A673 (cell line): ENCODE results near the gene MCAT. TPM values are rescaled to one million over a fixed set of nuclear protein-coding genes. Genes with fewer than 3 reads are reported as not detected.

Experiments
- BruUV-seq: library from RNA; stranded (reverse); fragments of 400-500 nt; replicated peaks from 2 replicates; lab custom pipeline; 2021; lab: Mats Ljungman, UMichigan
- CTCF ChIA-PET: fragments of 300-600 bp; sonication (Branson Sonifier 250); formaldehyde crosslinking; loops from one replicate; lab custom pipeline; 2022; ENCODE audit warnings: antibody characterized with exemption; lab: Charles Lee
- POLR2A ChIA-PET: fragments of 300-600 bp; sonication (Branson Sonifier 250); formaldehyde crosslinking; loops from one replicate; lab custom pipeline; 2022; ENCODE audit warnings: antibody characterized with exemption; ENCODE audit not compliant: low non-redundant PET; lab: Charles Lee
- DNase-seq: peaks from one replicate; pipeline ENCODE4 v3.0.0-alpha.2; 2015; ENCODE audit warnings: low spot score
- H3K27ac ChIP-seq: fragments of 200-600 bp; sonication (generic); 2 replicates; pipeline ENCODE4 v1.5.1; 2016; ENCODE audit warnings: mixed run types, low read depth, mild to moderate bottlenecking, mixed read lengths, antibody characterized with exemption, low read length; ENCODE audit not compliant: poor library complexity, severe bottlenecking
- H3K27me3 ChIP-seq: fragments of 200-600 bp; sonication (generic); replicated peaks from 2 replicates; pipeline ENCODE4 v1.6.1; 2017; ENCODE audit warnings: mixed run types, low read depth, mild to moderate bottlenecking, mixed read lengths, antibody characterized with exemption, low read length; ENCODE audit not compliant: insufficient read depth, poor library complexity
- H3K36me3 ChIP-seq: fragments of 200-600 bp; sonication (generic); 2 replicates; pipeline ENCODE4 v1.6.1; 2016; ENCODE audit warnings: mixed run types, mild to moderate bottlenecking, mixed read lengths, antibody characterized with exemption, low read length; ENCODE audit not compliant: insufficient read depth, poor library complexity, severe bottlenecking
- H3K4me1 ChIP-seq: fragments of 200-600 bp; sonication (generic); 2 replicates; pipeline ENCODE4 v1.6.1; 2017; ENCODE audit warnings: mixed run types, mild to moderate bottlenecking, mixed read lengths, antibody characterized with exemption, low read length; ENCODE audit not compliant: insufficient read depth, poor library complexity, severe bottlenecking
- H3K4me3 ChIP-seq: fragments of 200-600 bp; sonication (generic); 2 replicates; pipeline ENCODE4 v1.5.1; 2016; ENCODE audit warnings: low read depth, mixed run types, mild to moderate bottlenecking, mixed read lengths, low read length; ENCODE audit not compliant: poor library complexity, severe bottlenecking
- H3K9me3 ChIP-seq: fragments of 200-600 bp; sonication (generic); 2 replicates; pipeline ENCODE4 v1.6.1; 2016; ENCODE audit warnings: mixed run types, low read depth, mild to moderate bottlenecking, mixed read lengths, antibody characterized with exemption, low read length; ENCODE audit not compliant: poor library complexity, severe bottlenecking
- EZH2 ChIP-seq: fragments of 200-600 bp; sonication (generic); IDR thresholded peaks from 2 replicates; pipeline ENCODE4 v1.6.1; 2017; ENCODE audit warnings: borderline replicate concordance, low read depth, mild to moderate bottlenecking, mixed read lengths, antibody characterized with exemption, low read length; ENCODE audit not compliant: poor library complexity, severe bottlenecking
- intact Hi-C: fragments of 100-400 bp; cut with micrococcal nuclease; formaldehyde crosslinking; loops from one replicate; pipeline ENCODE4 v1.10.0; 2022; ENCODE audit not compliant: unreplicated experiment
- total RNA-seq: library from RNA; stranded (reverse); gene quantifications from 2 replicates; pipeline ENCODE4 v1.2.3, GENCODE V29; 2021
- TF ChIP-seq, protein P1 (sequence below): fragments of 300-800, 200-600 bp; sonication (generic); conservative IDR thresholded peaks from 2 replicates; pipeline ENCODE4 v1.5.1; 2017; ENCODE audit warnings: low read depth, mild to moderate bottlenecking, antibody characterized with exemption, low read length, moderate library complexity, mixed read lengths

Gene MCAT
- total RNA-seq, 1 experiment from 2014 or later, result 32.2 TPM

DNA sequence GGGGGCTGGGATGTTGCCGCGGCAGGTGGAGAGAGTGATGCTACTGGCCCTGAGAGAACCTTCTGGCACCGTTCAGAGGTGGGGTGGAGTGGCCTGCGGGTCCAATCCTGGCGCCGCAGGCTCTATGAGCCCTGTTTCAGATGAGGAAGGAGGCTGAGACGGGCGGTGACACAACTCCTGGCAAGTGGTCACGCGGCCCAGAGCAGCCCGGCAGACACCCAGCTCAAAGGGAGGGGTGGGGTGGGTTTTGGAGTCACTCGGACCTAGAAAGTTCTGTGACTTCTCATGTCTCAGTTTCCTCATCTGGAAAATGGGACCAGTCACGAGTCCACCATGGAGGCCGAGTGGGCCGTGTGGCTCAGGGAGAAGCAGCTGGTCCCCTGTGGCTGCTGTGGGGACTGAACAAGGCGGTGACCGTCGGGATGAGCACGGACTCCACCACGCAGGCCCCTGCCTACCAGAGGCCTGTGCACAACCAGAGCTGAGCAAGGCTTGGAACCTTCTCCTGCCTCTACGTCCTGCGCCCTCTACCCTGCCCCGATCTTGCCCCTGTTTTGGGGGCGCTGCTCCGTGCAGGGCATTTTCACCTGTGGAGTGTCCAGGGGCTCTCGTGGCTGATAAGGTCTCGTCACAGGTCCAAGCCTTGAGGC, 11.8 kb upstream of the MCAT start:
- BruUV-seq, result no TSS peak

GRCh38 chr22:43153899-43154298, 10.7 kb upstream of the MCAT start:
- H3K4me1 ChIP-seq, result no peaks in the 10 kb centered on the region
- no peaks in the 10 kb centered on the region for H3K36me3 ChIP-seq
- BruUV-seq, result no TSS peak
- H3K9me3 ChIP-seq, result no peaks in the 10 kb centered on the region
- ChIA-PET CTCF (no interaction called here), POLR2A (no interaction called here)
- no peak overlapping the region for H3K4me3 ChIP-seq
- H3K27me3 ChIP-seq, result no peaks in the 10 kb centered on the region
- no peak for DNase-seq
- no peak overlapping the region for H3K27ac ChIP-seq
- intact Hi-C loops, result no loop called here
- TF ChIP-seq, protein P1, sequence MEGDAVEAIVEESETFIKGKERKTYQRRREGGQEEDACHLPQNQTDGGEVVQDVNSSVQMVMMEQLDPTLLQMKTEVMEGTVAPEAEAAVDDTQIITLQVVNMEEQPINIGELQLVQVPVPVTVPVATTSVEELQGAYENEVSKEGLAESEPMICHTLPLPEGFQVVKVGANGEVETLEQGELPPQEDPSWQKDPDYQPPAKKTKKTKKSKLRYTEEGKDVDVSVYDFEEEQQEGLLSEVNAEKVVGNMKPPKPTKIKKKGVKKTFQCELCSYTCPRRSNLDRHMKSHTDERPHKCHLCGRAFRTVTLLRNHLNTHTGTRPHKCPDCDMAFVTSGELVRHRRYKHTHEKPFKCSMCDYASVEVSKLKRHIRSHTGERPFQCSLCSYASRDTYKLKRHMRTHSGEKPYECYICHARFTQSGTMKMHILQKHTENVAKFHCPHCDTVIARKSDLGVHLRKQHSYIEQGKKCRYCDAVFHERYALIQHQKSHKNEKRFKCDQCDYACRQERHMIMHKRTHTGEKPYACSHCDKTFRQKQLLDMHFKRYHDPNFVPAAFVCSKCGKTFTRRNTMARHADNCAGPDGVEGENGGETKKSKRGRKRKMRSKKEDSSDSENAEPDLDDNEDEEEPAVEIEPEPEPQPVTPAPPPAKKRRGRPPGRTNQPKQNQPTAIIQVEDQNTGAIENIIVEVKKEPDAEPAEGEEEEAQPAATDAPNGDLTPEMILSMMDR, result no peak
- no peak for TF ChIP-seq EZH2

More for the DNA sequence above, 11.8 kb upstream of the MCAT start:
- no peaks in the 10 kb centered on the region for H3K36me3 ChIP-seq
- POLR2A ChIA-PET, result interaction anchor here (0.5 kb wide), 1 partner anchor 31 kb away, joined by 5 read pairs; no protein-coding TSS in a partner anchor
- no peaks in the 10 kb centered on the region for H3K27me3 ChIP-seq
- DNase-seq, result no peak
- no peaks in the 10 kb centered on the region for H3K9me3 ChIP-seq
- H3K4me1 ChIP-seq, result no peaks in the 10 kb centered on the region
- no peak overlapping the region for H3K27ac ChIP-seq
- H3K4me3 ChIP-seq, result no peak overlapping the region
- TF ChIP-seq EZH2, result no peak
- TF ChIP-seq, protein P1, result no peak
- intact Hi-C loops, result no loop called here
- CTCF ChIA-PET, result no interaction called here

- intact Hi-C loops, result no loop called here
These were observed 9.3 kb upstream of the MCAT start for GRCh38 chr22:43152357-43153071.

More at GRCh38 chr22:43152357-43153071, 9.3 kb upstream of the MCAT start:
- H3K27me3 ChIP-seq, result no peaks in the 10 kb centered on the region
- H3K36me3 ChIP-seq, result no peaks in the 10 kb centered on the region
- POLR2A ChIA-PET, result interaction anchor here (0.7 kb wide), 1 partner anchor 1298 kb away, joined by 6 read pairs; no protein-coding TSS in a partner anchor
- peak overlapping the region; percentile 69 for H3K4me3 ChIP-seq
- no peaks in the 10 kb centered on the region for H3K4me1 ChIP-seq
- peak; percentile 71 for DNase-seq
- CTCF ChIA-PET, result interaction anchor here (0.6 kb wide), 1 partner anchor 1473 kb away, joined by 4 read pairs; no protein-coding TSS in a partner anchor
- TF ChIP-seq, protein P1, result no peak
- TF ChIP-seq EZH2, result no peak
- H3K9me3 ChIP-seq, result no peaks in the 10 kb centered on the region
- BruUV-seq, result no TSS peak
- peak overlapping the region; percentile 70 for H3K27ac ChIP-seq
